Measurements from ENCODE around the gene SEL1L3.

SEL1L3 gene

DNA sequence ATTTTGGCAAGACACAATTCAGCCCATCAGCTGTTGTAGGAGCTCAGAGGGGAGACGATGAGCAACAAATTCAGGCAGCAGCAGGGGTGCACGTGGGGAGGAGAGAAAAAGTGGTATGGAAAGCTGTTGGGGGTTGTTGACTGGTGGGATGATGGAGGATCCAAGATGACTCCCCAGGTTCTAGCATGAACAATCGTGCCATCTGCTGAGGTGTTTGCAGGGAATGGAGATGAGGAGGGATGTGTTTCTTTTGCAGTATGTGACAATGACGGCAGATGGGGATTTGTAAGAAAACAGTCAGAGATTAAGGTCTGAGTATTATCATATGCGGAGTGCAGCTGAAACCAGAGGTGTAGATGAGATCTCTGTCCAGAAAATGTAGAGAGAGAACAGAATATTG, 63.3 kb downstream of the SEL1L3 start:
- H3K4me3 ChIP-seq (ENCODE audit: low read depth, low read length), result no peak overlapping the region
- POLR2A ChIA-PET, result no interaction called here
- CTCF ChIA-PET, result interaction anchor here (3.1 kb wide), 1 partner anchor 32 kb away, joined by 8 read pairs; no protein-coding TSS in a partner anchor
- no peak for TF ChIP-seq CTCF (IDR thresholded peaks at IDR 0.05; ENCODE audit: insufficient read depth, low read length, missing control alignments)
- no peak for DNase-seq (ENCODE audit: low read depth, low spot score)

DNA sequence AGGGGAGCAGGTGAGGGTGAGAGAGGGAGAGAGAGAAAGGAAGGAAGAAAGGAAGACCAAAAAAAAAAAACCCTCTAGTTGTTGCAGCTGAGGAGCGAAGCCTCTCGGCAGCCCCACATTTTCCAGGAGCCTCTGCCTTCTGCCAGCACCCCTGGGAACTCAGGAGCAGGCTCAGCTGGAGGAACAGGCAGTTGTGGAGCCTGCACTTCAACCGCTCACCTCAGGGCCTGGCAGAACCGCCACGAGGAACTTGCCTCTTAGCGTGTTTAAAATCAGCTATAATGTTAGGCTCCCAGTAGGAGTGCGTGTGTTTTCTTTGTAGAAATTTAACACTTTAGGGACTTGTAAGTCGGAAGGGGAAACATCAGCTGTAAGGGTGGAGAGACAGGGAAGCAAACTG, 65.7 kb downstream of the SEL1L3 start:
- DNase-seq (ENCODE audit: low read depth, low spot score), result no peak
- CTCF ChIA-PET, result interaction anchor here (5.9 kb wide), 1 partner anchor 28 kb away, joined by 38 read pairs; no protein-coding TSS in a partner anchor
- POLR2A ChIA-PET, result interaction anchor here (1.4 kb wide), 1 partner anchor 15 kb away, joined by 5 read pairs; no protein-coding TSS in a partner anchor
- H3K4me3 ChIP-seq (ENCODE audit: low read depth, low read length), result no peak overlapping the region
- no peak for TF ChIP-seq CTCF (IDR thresholded peaks at IDR 0.05; ENCODE audit: insufficient read depth, low read length, missing control alignments)

DNA sequence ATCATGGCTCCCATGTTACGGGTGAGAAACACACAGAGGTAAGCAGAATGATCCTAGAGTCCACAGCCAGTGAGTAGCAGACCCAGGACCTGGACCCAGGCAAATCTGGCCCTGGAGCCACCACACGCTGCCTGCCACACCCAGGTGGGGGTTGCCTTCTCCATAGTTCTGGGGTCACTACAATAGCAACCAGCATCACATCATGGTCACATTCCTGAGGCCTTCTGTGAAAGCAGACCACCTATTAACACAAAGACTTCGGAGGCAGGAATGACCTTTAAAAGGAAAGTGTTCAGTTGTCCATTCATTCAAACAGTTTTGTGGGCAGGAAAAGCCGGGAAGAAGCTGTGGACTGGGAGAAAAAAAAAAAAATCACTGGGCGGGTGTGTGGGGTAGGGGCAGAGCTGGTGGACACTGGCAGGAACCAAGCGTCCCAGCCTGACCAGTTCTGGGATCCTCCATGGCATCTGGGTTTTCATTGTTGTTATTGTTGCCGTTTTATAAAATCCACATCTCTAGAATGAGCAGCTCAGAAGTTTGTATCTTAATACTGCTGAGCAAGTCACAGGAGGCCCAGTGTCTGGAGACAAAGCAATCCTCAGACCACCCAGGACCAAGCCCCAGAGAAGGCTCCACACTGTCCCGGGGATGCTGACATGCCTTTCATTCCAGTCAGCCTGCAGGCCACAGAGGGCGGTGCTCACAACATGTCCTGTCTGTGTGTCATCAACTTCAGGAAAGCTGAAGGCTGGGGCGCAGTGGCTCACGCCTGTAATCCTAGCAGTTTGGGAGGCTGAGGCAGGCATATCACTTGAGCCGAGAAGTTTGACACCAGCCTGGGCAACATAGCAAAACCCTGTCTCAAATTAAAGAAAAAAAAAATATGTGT, 67.0 kb downstream of the SEL1L3 start:
- POLR2A ChIA-PET, result interaction anchor here (0.9 to 1.4 kb wide), 4 partner anchors 12 to 22 kb away, joined by 3 to 5 read pairs (median 4); no protein-coding TSS in a partner anchor
- DNase-seq (ENCODE audit: low read depth, low spot score), result peak; percentile 53
- CTCF ChIA-PET, result interaction anchor here (1.2 to 5.9 kb wide), 4 partner anchors 9 to 355 kb away, joined by 3 to 38 read pairs (median 6); no protein-coding TSS in a partner anchor

GRCh38 chr4:25795091-25795490, 67.7 kb downstream of the SEL1L3 start:
- TF ChIP-seq CTCF (IDR thresholded peaks at IDR 0.05; ENCODE audit: insufficient read depth, low read length, missing control alignments), result no peak
- no peak for DNase-seq (ENCODE audit: low read depth, low spot score)
- POLR2A ChIA-PET, result interaction anchor here (0.9 kb wide), 1 partner anchor 22 kb away, joined by 4 read pairs; no protein-coding TSS in a partner anchor
- no peak overlapping the region for H3K4me3 ChIP-seq (ENCODE audit: low read depth, low read length)
- CTCF ChIA-PET, result interaction anchor here (1.2 to 5.9 kb wide), 3 partner anchors 26 to 354 kb away, joined by 3 to 38 read pairs (median 9); no protein-coding TSS in a partner anchor

More for the DNA sequence above, 67.0 kb downstream of the SEL1L3 start:
- TF ChIP-seq CTCF (IDR thresholded peaks at IDR 0.05; ENCODE audit: insufficient read depth, low read length, missing control alignments), result peak; percentile 21
- H3K4me3 ChIP-seq (ENCODE audit: low read depth, low read length), result no peak overlapping the region

GRCh38 chr4:25792876-25793275, 69.9 kb downstream of the SEL1L3 start:
- CTCF ChIA-PET, result interaction anchor here (1.4 to 5.9 kb wide), 3 partner anchors 15 to 352 kb away, joined by 3 to 38 read pairs (median 15); no protein-coding TSS in a partner anchor
- H3K4me3 ChIP-seq (ENCODE audit: low read depth, low read length), result no peak overlapping the region
- POLR2A ChIA-PET, result no interaction called here
- TF ChIP-seq CTCF (IDR thresholded peaks at IDR 0.05; ENCODE audit: insufficient read depth, low read length, missing control alignments), result no peak
- no peak for DNase-seq (ENCODE audit: low read depth, low spot score)

DNA sequence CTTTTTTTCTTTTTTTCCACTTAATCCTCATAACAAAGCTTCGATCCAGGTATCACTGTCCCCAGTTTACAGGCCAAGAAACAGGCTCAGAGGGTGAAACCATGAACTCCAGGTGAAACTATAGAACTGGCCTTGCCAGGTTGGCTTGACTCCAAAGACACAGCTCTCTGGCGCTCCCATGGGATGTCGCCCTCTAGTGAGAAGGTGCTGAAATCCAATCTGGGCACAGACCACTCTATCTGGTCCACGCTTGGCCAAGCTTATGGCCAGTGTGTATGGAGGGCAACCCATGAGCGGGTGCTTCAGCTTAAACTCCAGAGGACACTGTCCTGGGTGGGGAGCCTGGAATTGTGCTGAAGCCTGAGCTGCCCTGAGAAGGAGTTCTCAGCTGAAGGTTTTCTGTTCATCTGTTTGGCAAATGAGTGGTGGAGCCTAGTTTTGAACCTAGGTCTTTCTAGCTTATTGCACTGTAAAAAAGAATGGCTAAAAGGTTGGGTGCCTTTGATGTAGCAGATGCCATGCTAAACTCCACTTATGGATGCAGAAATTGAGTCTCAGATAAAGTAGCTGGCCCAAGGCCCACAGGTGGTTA, 70.5 kb downstream of the SEL1L3 start:
- DNase-seq (ENCODE audit: low read depth, low spot score), result no peak
- ChIA-PET CTCF (interaction anchor here (0.6 to 5.9 kb wide), 4 partner anchors 8 to 352 kb away, joined by 3 to 38 read pairs (median 10); no protein-coding TSS in a partner anchor), POLR2A (no interaction called here)
- no peak overlapping the region for H3K4me3 ChIP-seq (ENCODE audit: low read depth, low read length)
- peak; percentile 42 for TF ChIP-seq CTCF (IDR thresholded peaks at IDR 0.05; ENCODE audit: insufficient read depth, low read length, missing control alignments)
